Measurements from ENCODE around the gene SLC9A5.

Gene SLC9A5

GRCh38 chr16:67317853-67318252 lies 69.1 kb downstream of the SLC9A5 start:
- DNase-seq, result no peak
